B cell (primary cell): ENCODE data around the gene DDAH1. TPM values are rescaled to one million over a fixed set of nuclear protein-coding genes. Genes with fewer than 3 reads are reported as not detected.

Source experiments
- ATAC-seq: fragments of 200-7000 bp; cut with Tn5 transposase; one replicate; pipeline ENCODE4 v1.10.0; 2021; ENCODE audit warnings: low read depth, mild to moderate bottlenecking, moderate number of reproducible peaks, moderate library complexity
- CTCF ChIA-PET: fragments of 350-600 bp; sonication (Branson Sonifier 250); formaldehyde crosslinking; loops from one replicate; lab custom pipeline; 2021; ENCODE audit warnings: antibody characterized with exemption, inconsistent platforms; lab: Charles Lee
- POLR2A ChIA-PET: fragments of 350-600 bp; sonication (Branson Sonifier 250); formaldehyde crosslinking; loops from one replicate; lab custom pipeline; 2021; ENCODE audit warnings: antibody characterized with exemption; lab: Charles Lee
- DNase-seq: peaks from one replicate; pipeline ENCODE4 v3.0.0; 2013
- H2AFZ ChIP-seq: 2 replicates; pipeline ENCODE4 v1.6.1; 2012; ENCODE audit warnings: mild to moderate bottlenecking, low read depth, low read length; ENCODE audit not compliant: insufficient read depth, poor library complexity, severe bottlenecking
- H3K27ac ChIP-seq, 2 donors: 1 replicate in 1 of 2; 2 replicates in 1 of 2; pipeline ENCODE4 v1.5.1; 2012 to 2013; ENCODE audit warnings: low read length in 2 of 2, mild to moderate bottlenecking in 2 of 2, moderate library complexity in 1 of 2
- H3K27me3 ChIP-seq, 4 experiments: fragments of 200-600 bp in 1 of 4; sonication (generic) in 1 of 4; replicated peaks in 1 of 4; 1 replicate in 2 of 4; 2 replicates in 2 of 4; pipeline versions ENCODE4 v1.6.1 to v1.7.0; 2013 to 2016; ENCODE audit warnings: low read length in 3 of 4, mild to moderate bottlenecking in 2 of 4, mixed read lengths in 1 of 4, moderate library complexity in 1 of 4; ENCODE audit not compliant: insufficient read depth in 4 of 4, control insufficient read depth in 3 of 4; ENCODE audit errors: control extremely low read depth in 1 of 4
- H3K36me3 ChIP-seq, 2 experiments: replicated peaks in 1 of 2; 1 replicate in 1 of 2; 2 replicates in 1 of 2; pipeline versions ENCODE4 v1.6.1 to v1.7.1; 2013; ENCODE audit warnings: low read length in 1 of 2; ENCODE audit not compliant: insufficient read depth in 2 of 2, control insufficient read depth in 1 of 2; ENCODE audit errors: control extremely low read depth in 1 of 2, extremely low read depth in 1 of 2
- H3K4me1 ChIP-seq, 2 donors: fragments of 200-600 bp in 1 of 2; sonication (generic) in 1 of 2; 1 replicate in 1 of 2; 2 replicates in 1 of 2; pipeline versions ENCODE4 v1.5.1 to v1.6.1; 2013 to 2017; ENCODE audit warnings: low read length in 2 of 2; ENCODE audit not compliant: control insufficient read depth in 2 of 2, insufficient read depth in 2 of 2
- H3K4me2 ChIP-seq: replicated peaks from 2 replicates; pipeline ENCODE3; 2012; ENCODE audit warnings: mild to moderate bottlenecking, low read depth, low read length; ENCODE audit not compliant: poor library complexity, severe bottlenecking
- H3K4me3 ChIP-seq, 5 experiments: fragments of 200-600 bp in 1 of 5; sonication (generic) in 1 of 5; 1 replicate in 3 of 5; 2 replicates in 2 of 5; pipeline versions ENCODE4 v1.5.1 to v1.7.0; 2011 to 2016; ENCODE audit warnings: low read length in 4 of 5, mild to moderate bottlenecking in 4 of 5, low read depth in 2 of 5, control low read depth in 1 of 5, moderate library complexity in 1 of 5; ENCODE audit not compliant: insufficient read depth in 1 of 5; ENCODE audit errors: control extremely low read depth in 1 of 5, extremely low read depth in 1 of 5
- H3K79me2 ChIP-seq: fragments of 200-600 bp; sonication (generic); one replicate; pipeline ENCODE4 v1.6.0; 2016; ENCODE audit warnings: low read length; ENCODE audit not compliant: control insufficient read depth, insufficient read depth
- H3K9ac ChIP-seq: fragments of 200-600 bp; sonication (generic); 2 replicates; pipeline ENCODE4 v1.6.1; 2017; ENCODE audit warnings: mild to moderate bottlenecking, low read length, moderate library complexity
- H3K9me3 ChIP-seq, 3 donors: one replicate each; pipeline versions ENCODE4 v1.6.1 to v1.7.1; 2013; ENCODE audit warnings: low read length in 2 of 3; ENCODE audit not compliant: control insufficient read depth in 2 of 3, insufficient read depth in 1 of 3; ENCODE audit errors: control extremely low read depth in 1 of 3
- H4K20me1 ChIP-seq: 2 replicates; pipeline ENCODE4 v1.6.0; 2012; ENCODE audit warnings: mild to moderate bottlenecking, low read length; ENCODE audit not compliant: insufficient read depth, control insufficient read depth, poor library complexity, severe bottlenecking
- H3K27ac Mint-ChIP-seq: one replicate; pipeline ENCODE4 v1.8.0; 2021; ENCODE audit warnings: mixed read lengths
- H3K27me3 Mint-ChIP-seq: one replicate; pipeline ENCODE4 v1.8.0; 2021; ENCODE audit warnings: mixed read lengths
- H3K4me1 Mint-ChIP-seq: one replicate; pipeline ENCODE4 v1.8.0; 2021; ENCODE audit warnings: mixed read lengths
- H3K4me3 Mint-ChIP-seq: one replicate; pipeline ENCODE4 v1.8.0; 2021; ENCODE audit warnings: mixed read lengths
- H3K9me3 Mint-ChIP-seq: one replicate; pipeline ENCODE4 v1.8.0; 2022; ENCODE audit warnings: mixed read lengths; ENCODE audit not compliant: insufficient read depth
- CTCF ChIP-seq: fragments of 200-600 bp; IDR thresholded peaks from one replicate; pipeline ENCODE4 v1.8.0; 2022; ENCODE audit warnings: antibody characterized with exemption, mild to moderate bottlenecking
- EZH2 ChIP-seq: IDR thresholded peaks from 2 replicates; pipeline ENCODE4 v1.6.1; 2012; ENCODE audit warnings: borderline replicate concordance, low read depth, mild to moderate bottlenecking, moderate library complexity, low read length; ENCODE audit not compliant: insufficient read depth, poor library complexity, severe bottlenecking
- WGBS: methylation state at CpG from one replicate; pipeline ENCODE4 v1.1.5; 2013; ENCODE audit warnings: missing lambda C conversion rate; ENCODE audit not compliant: insufficient coverage; 5-methylcytosine and 5-hydroxymethylcytosine counted together
- intact Hi-C: fragments of 100-400 bp; cut with micrococcal nuclease; formaldehyde crosslinking; loops from one replicate; pipeline ENCODE4 v1.10.0; 2022
- polyA plus RNA-seq: library from polyadenylated mRNA; depleted of rRNA; stranded (reverse); fragments of >200 nt; gene quantifications from 2 replicates; pipeline ENCODE4 v1.2.3, GENCODE V29; 2012
- total RNA-seq, 2 donors: library from RNA; stranded (reverse); fragments of 120-200 nt in 1 of 2; gene quantifications; 1 replicate in 1 of 2; 2 replicates in 1 of 2; pipeline versions ENCODE4 v1.2.3 to v1.2.4, GENCODE V29; 2013 to 2022

Gene DDAH1
- total and polyA plus RNA-seq, 2 donors (not counting 1 experiment from before 2014, with no cell fraction given): 0.04 TPM; not detected in 1

GRCh38 chr1:85322655-85323054 lies 142.3 kb downstream of the DDAH1 start:
- CTCF ChIA-PET: interaction anchor here (0.9 kb wide), 1 partner anchor 22 kb away, joined by 3 read pairs; no protein-coding TSS in a partner anchor
- H3K27ac Mint-ChIP-seq: no peak overlapping the region
- Histone ChIP-seq H3K27me3 (no peaks in the 10 kb centered on the region), H3K4me1 (no peaks in the 10 kb centered on the region), H4K20me1 (no peaks in the 10 kb centered on the region), H3K27ac (no peak overlapping the region), H3K79me2 (no peaks in the 10 kb centered on the region), H3K36me3 (no peaks in the 10 kb centered on the region), H3K4me2 (no peak overlapping the region), H3K9ac (no peak overlapping the region), H3K4me3 (no peak overlapping the region), H2AFZ (no peak overlapping the region), H3K9me3 (no peaks in the 10 kb centered on the region)
- no peak overlapping the region for H3K4me3 Mint-ChIP-seq
- ATAC-seq (no peak), DNase-seq (no peak)
- no peaks in the 10 kb centered on the region for H3K4me1 Mint-ChIP-seq
- 88% methylated on average over 1 of the region's 2 CpGs for WGBS
- POLR2A ChIA-PET: no interaction called here
- H3K27me3 Mint-ChIP-seq: no peaks in the 10 kb centered on the region
- TF ChIP-seq EZH2 (no peak), CTCF (no peak)
- H3K9me3 Mint-ChIP-seq: no peaks in the 10 kb centered on the region
- intact Hi-C loops: no loop called here

GRCh38 chr1:85321237-85321964 lies 143.6 kb downstream of the DDAH1 start:
- ATAC-seq (no peak), DNase-seq (no peak)
- Mint-ChIP-seq H3K27me3 (peaks cover 5% of the 10 kb centered on the region), H3K4me3 (no peak overlapping the region), H3K9me3 (no peaks in the 10 kb centered on the region), H3K27ac (no peak overlapping the region), H3K4me1 (no peaks in the 10 kb centered on the region)
- H3K4me3 ChIP-seq: no peak overlapping the region
- no peaks in the 10 kb centered on the region for H3K27me3 ChIP-seq
- H3K9me3 ChIP-seq: no peaks in the 10 kb centered on the region
- no peak overlapping the region for H3K9ac ChIP-seq
- H3K4me2 ChIP-seq: no peak overlapping the region
- H3K27ac ChIP-seq: no peak overlapping the region
- CTCF ChIA-PET: interaction anchor here (1.2 kb wide), 1 partner anchor 11 kb away, joined by 3 read pairs; no protein-coding TSS in a partner anchor
- no peaks in the 10 kb centered on the region for H3K79me2 ChIP-seq
- H3K36me3 ChIP-seq: no peaks in the 10 kb centered on the region
- intact Hi-C loops: no loop called here
- TF ChIP-seq CTCF (no peak), EZH2 (no peak)
- no peak overlapping the region for H2AFZ ChIP-seq
- H3K4me1 ChIP-seq: no peaks in the 10 kb centered on the region
- WGBS: 93% methylated on average over 5 of the region's 7 CpGs
- no peaks in the 10 kb centered on the region for H4K20me1 ChIP-seq
- POLR2A ChIA-PET: no interaction called here
